Measurements from ENCODE around the gene STRN4.

STRN4 gene

DNA sequence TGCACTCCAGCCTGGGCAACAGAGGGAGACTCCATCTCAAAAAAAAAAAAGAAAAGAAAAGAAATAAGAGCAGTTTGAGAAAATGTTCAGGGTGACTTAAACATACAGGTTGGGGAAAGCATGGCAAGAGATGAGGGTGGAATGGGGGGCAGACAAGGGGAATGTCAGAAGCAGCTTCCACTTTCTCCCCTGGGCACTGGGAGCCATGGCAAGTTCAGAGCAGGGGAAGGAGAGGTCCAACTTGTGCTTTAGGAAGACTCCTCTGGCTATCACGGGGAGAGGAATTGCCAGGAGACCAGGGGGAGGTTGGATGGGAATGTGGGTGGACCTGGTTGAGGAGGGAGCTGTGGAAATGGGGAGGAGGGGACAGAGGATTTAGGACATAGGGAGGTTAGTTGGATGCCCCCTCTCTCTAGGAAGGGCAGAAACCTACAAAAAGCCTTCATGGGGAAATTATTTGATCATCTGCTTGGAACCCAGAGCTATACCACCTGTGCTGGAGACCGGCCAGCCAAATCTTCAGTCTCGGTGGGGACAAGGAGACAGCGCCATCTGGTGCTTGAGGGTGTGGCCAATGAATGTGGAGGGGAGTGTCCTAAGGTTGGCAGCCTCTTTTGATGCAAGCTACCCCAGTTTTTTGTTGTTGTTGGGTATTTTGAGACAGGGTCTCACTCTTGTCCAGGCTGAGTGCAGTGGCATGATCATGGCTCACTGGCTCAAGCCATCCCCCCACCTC lies 7.3 kb upstream of the STRN4 start:
- H3K4me3 ChIP-seq (replicated peaks; ENCODE audit: low read depth, low read length): no peak overlapping the region
- TF ChIP-seq, protein P1, sequence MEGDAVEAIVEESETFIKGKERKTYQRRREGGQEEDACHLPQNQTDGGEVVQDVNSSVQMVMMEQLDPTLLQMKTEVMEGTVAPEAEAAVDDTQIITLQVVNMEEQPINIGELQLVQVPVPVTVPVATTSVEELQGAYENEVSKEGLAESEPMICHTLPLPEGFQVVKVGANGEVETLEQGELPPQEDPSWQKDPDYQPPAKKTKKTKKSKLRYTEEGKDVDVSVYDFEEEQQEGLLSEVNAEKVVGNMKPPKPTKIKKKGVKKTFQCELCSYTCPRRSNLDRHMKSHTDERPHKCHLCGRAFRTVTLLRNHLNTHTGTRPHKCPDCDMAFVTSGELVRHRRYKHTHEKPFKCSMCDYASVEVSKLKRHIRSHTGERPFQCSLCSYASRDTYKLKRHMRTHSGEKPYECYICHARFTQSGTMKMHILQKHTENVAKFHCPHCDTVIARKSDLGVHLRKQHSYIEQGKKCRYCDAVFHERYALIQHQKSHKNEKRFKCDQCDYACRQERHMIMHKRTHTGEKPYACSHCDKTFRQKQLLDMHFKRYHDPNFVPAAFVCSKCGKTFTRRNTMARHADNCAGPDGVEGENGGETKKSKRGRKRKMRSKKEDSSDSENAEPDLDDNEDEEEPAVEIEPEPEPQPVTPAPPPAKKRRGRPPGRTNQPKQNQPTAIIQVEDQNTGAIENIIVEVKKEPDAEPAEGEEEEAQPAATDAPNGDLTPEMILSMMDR (IDR thresholded peaks at IDR 0.05; ENCODE audit: low read depth, low read length, missing control alignments): peak; percentile 45
- DNase-seq (ENCODE audit: extremely low read depth, low read depth): no peak

DNA sequence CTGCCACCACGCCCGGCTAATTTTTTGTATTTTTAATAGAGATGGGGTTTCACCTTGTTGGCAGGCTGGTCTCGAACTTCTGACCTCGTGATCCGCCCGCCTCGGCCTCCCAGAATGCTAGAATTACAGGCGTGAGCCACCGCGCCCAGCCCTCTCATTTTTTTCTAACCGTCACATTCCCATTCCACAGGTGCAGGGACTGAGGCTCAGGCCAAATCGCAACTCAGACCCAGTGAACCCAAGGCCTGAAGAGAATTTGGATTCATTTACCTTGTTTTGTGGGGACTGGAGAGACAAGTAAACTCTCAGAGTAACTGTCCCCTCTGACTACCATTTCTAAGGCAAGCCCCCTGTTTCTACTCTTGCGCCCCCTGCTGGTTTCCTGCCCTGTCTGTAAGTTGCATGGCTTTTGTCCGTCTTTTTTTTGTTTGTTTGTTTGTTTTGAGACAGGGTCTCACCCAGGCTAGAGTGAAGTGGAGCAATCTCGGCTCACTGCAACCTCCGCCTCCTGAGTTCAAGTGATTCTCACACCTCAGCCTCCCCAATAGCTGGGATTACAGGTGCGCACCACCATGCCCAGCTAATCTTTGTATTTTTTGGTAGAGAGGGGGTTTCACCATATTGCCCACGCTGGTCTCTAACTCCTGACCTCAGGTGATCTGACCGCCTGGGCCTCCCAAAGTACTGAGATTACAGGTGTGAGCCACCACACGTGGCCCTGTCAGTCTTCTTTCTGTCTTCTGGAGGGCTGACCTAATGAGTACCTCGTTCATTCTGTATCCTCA lies 2.3 kb upstream of the STRN4 start:
- no peak for DNase-seq (ENCODE audit: extremely low read depth, low read depth)
- TF ChIP-seq, protein P1 (IDR thresholded peaks at IDR 0.05; ENCODE audit: low read depth, low read length, missing control alignments): peak; percentile 86
- H3K4me3 ChIP-seq (replicated peaks; ENCODE audit: low read depth, low read length): no peak overlapping the region

DNA sequence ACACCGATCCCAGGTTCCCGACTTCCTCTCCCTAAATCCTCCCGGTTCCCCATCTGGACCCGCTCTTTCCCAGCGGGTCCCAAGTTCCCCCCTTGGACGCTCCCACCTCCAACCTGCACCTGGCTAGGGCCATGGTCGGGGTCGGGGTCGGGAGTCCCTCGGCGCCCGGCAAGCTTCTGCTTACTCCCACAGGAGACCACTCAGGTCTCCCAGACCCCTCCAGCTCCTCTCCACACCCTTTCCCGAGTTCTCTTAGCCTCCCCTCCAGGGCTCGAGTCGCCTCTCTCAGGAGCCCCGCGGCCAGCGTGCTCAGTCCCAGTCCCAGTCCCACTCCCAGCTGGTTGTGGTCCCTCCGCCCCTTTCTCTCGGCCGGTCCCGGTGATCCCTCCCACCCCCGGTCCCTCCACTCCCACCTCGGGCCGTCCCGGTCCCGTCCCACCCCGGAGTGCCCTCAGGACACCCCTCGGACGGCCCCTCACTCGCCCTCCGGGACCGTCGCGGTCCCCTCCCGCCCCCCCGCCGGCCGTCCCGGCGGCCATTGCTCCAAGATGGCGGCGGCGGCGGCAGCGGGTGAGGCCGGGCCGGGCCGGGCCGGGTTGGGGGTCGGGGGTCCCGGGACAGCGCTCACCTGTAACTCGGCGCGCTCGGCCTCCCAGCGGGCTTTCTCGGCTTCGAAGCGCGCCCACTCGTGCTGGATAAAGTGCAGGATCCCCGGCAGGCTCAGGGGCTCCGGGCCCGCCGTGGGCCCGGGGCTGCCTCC lies 549 bp downstream of the STRN4 start, which contains the start of gene FKRP:
Gene FKRP, plus strand, starts transcription at position 537 of the 760 bp plus-strand sequence. CDS start 9,394 bp downstream, outside the sequence.
- DNase-seq (ENCODE audit: extremely low read depth, low read depth): no peak
- TF ChIP-seq, protein P1 (IDR thresholded peaks at IDR 0.05; ENCODE audit: low read depth, low read length, missing control alignments): no peak
- H3K4me3 ChIP-seq (replicated peaks; ENCODE audit: low read depth, low read length): peak within 1 kb of the TSS; percentile 74

DNA sequence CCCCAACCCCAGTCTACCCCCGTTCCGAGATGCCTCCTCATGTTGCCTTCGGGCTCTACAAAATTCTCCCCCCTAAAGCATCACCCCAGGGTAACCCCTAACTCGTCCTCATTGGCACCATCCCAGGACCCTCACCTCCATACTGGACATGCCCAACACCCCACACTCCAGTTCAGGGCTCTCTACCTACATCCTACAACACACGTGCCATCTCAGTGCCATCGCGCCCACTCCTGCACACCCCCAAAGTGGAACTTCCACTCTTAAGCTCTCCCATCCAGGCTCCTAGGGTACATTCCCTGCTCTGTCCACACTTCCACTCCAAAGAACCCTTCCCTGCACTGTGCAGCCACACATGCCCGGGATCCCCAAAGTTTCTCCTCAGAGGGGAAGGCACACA lies 1.2 kb downstream of the STRN4 start:
- peak overlapping the region; percentile 74 for H3K4me3 ChIP-seq (replicated peaks; ENCODE audit: low read depth, low read length)
- TF ChIP-seq, protein P1 (IDR thresholded peaks at IDR 0.05; ENCODE audit: low read depth, low read length, missing control alignments): no peak
- DNase-seq (ENCODE audit: extremely low read depth, low read depth): no peak

DNA sequence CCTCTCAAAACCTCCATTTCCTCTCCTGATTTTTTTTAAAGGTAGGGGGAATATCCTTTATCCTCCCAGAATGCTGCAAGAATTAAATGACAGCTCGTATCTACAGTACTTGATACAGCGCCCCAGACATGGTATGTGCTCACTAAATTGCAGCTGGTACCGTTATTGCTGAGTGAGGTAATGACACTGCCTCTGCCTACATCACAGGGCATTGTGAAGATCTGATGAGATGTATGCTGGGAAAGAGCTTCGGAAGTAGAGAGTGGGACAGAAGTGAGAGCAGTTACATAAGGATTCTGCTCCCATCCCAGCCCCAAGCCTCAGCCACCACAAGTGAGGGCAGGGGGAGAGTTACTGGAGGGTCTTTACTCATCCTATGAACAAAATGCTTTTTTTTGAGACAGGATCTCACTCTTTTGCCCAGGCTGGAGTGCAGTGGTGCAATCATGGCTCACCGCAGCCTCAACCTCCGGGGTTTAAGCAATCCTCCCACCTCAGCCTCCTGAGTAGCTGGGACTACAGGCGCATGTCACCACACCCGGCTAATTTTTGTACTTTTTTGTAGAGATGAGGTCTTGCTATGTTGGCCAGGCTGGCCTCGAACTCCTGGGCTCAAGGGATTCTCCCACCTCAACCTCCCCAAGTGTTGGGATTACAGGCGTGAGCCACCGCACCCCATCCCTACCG lies 2.1 kb downstream of the STRN4 start:
- peak overlapping the region; percentile 74 for H3K4me3 ChIP-seq (replicated peaks; ENCODE audit: low read depth, low read length)
- DNase-seq (ENCODE audit: extremely low read depth, low read depth): no peak
- TF ChIP-seq, protein P1 (IDR thresholded peaks at IDR 0.05; ENCODE audit: low read depth, low read length, missing control alignments): no peak

DNA sequence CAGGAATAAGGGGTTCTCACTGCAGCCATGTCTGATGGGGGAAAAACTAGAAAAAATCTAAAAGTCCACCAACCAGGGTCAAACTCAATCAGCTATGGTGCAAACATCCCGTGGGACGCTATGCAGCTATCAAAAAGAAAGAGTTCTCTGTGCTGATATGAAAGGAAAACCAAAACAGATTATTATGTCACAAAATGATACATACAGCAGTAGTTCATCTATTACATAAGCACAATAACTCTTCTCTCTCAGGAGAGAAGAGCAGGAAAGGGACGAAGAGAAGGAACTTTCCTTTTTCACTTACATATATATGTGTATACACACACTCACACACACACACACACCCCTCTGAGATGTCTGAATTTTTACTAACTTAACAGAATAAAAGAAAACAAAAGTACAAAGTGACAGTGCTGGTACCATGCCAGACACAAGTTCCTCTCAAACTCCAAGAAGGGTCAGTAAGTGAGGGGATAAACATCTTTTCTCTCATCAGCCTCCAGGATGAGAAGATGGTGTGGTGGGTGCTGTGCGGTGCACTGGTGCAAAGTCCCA lies 3.2 kb downstream of the STRN4 start:
- no peak for DNase-seq (ENCODE audit: extremely low read depth, low read depth)
- H3K4me3 ChIP-seq (replicated peaks; ENCODE audit: low read depth, low read length): no peak overlapping the region
- TF ChIP-seq, protein P1 (IDR thresholded peaks at IDR 0.05; ENCODE audit: low read depth, low read length, missing control alignments): no peak
